K562 (cell line): ENCODE data around the gene LAGE3. TPM values are rescaled to one million over a fixed set of nuclear protein-coding genes. Genes with fewer than 3 reads are reported as not detected.

ENCODE experiments used
- ADNP ChIP-seq: fragments of 200-800 bp; sonication (Bioruptor generic); IDR thresholded peaks from 2 replicates; pipeline ENCODE4 v1.6.1; 2016; ENCODE audit warnings: missing genetic modification characterization, missing compliant biosample characterization
- ATF2 ChIP-seq: sonication (generic); formaldehyde crosslinking; IDR thresholded peaks from 2 replicates; pipeline ENCODE4 v1.8.1; 2022; ENCODE audit warnings: missing genetic modification reagents
- CLOCK ChIP-seq: fragments of 250-450 bp; sonication (Bioruptor Pico); IDR thresholded peaks from 2 replicates; pipeline ENCODE4 v1.4.0; 2020; ENCODE audit warnings: mild to moderate bottlenecking, moderate library complexity, borderline replicate concordance
- CXXC5 ChIP-seq: fragments of 250-450 bp; sonication (Bioruptor Pico); IDR thresholded peaks from 2 replicates; pipeline ENCODE4 v1.8.0; 2022; ENCODE audit warnings: inconsistent platforms, mild to moderate bottlenecking, moderate library complexity
- FOXK2 ChIP-seq, 2 experiments: fragments of 450-650 bp; IDR thresholded peaks in 1 of 2; conservative IDR thresholded peaks in 1 of 2; 2 replicates each; pipeline ENCODE4 v1.6.1; 2016; ENCODE audit warnings: low read depth in 2 of 2, mild to moderate bottlenecking in 1 of 2
- KHSRP ChIP-seq: fragments of 450-650 bp; IDR thresholded peaks from 2 replicates; pipeline ENCODE4 v1.6.1; 2017
- KLF13 ChIP-seq: fragments of 450-650 bp; IDR thresholded peaks from 2 replicates; pipeline ENCODE4 v1.6.1; 2016; ENCODE audit warnings: missing genetic modification characterization, low read depth, mild to moderate bottlenecking, missing compliant biosample characterization, moderate library complexity, borderline replicate concordance
- NCOA4 ChIP-seq: fragments of 450-650 bp; IDR thresholded peaks from 2 replicates; pipeline ENCODE4 v1.6.1; 2018; ENCODE audit warnings: mild to moderate bottlenecking; ENCODE audit not compliant: partially characterized antibody
- POU5F1 ChIP-seq: fragments of 150-350 bp; IDR thresholded peaks from 2 replicates; pipeline ENCODE4 v1.6.1; 2014; ENCODE audit warnings: borderline replicate concordance, low read length, low read depth, mild to moderate bottlenecking; ENCODE audit not compliant: partially characterized antibody
- SRSF7 ChIP-seq: fragments of 200-400 bp; formaldehyde crosslinking; optimal IDR thresholded peaks from 2 replicates; pipeline ENCODE3; 2017; ENCODE audit warnings: mild to moderate bottlenecking, low read depth, low read length
- TCF7L2 ChIP-seq: fragments of 150-350 bp; IDR thresholded peaks from 2 replicates; pipeline ENCODE4 v1.6.1; 2016; ENCODE audit warnings: low read depth, mild to moderate bottlenecking, low read length, moderate library complexity
- ZNF277 ChIP-seq: fragments of 250-450 bp; sonication (Bioruptor Pico); IDR thresholded peaks from 2 replicates; pipeline ENCODE4 v1.8.0; 2022; ENCODE audit warnings: inconsistent platforms, mild to moderate bottlenecking, moderate library complexity, borderline replicate concordance
- ZNF699 ChIP-seq: fragments of 250-450 bp; sonication (Bioruptor Pico); IDR thresholded peaks from 2 replicates; pipeline ENCODE4 v1.8.0; 2021; ENCODE audit warnings: mild to moderate bottlenecking, moderate library complexity; ENCODE audit not compliant: insufficient replicate concordance
- polyA plus RNA-seq, 8 experiments: library from polyadenylated mRNA; depleted of rRNA in 4 of 8; stranded (reverse) in 5 of 8; unstranded in 3 of 8; fragments of >200 nt; fragmentation: Nextera tagmentation in 2 of 8; fragmentation: Illumina TruSeq in 1 of 8; extraction: Ambion mirVana in 2 of 8; extraction: Trizol in 1 of 8; gene quantifications; 2 replicates each; pipeline versions ENCODE4 v1.2.1 to v1.2.3, GENCODE V29; 2011 to 2014; ENCODE audit warnings: inconsistent platforms in 1 of 8, missing spikeins in 1 of 8
- total RNA-seq, 7 experiments: library from RNA; depleted of rRNA in 6 of 7; stranded (reverse); fragments of >200 nt in 6 of 7; fragmentation: Illumina TruSeq in 2 of 7; extraction: Trizol in 2 of 7; gene quantifications; 2 replicates each; pipeline versions ENCODE4 v1.2.1 to v1.2.3, GENCODE V29; 2011 to 2021; ENCODE audit warnings: low replicate concordance in 1 of 7
- TF ChIP-seq, protein P1 (sequence below), 2 experiments: fragments of 250-450 bp in 1 of 2; fragments of 450-650 bp in 1 of 2; sonication (Bioruptor Pico) in 1 of 2; IDR thresholded peaks; 2 replicates each; pipeline versions ENCODE4 v1.6.1 to v1.8.0; 2016 to 2021; ENCODE audit warnings: mild to moderate bottlenecking in 2 of 2, moderate library complexity in 2 of 2, missing compliant biosample characterization in 1 of 2, missing genetic modification characterization in 1 of 2
- TF ChIP-seq, protein P2 (sequence below): fragments of 250-450 bp; sonication (Bioruptor Pico); IDR thresholded peaks from 2 replicates; pipeline ENCODE4 v1.4.0; 2020; ENCODE audit warnings: mild to moderate bottlenecking, moderate library complexity

LAGE3 gene
- total and polyA plus RNA-seq, 9 of the 15 experiments (the other 6 are each of a cell fraction or from before 2014, with no cell fraction given) = 28.2 to 125 (median 35.8) TPM

- TF ChIP-seq FOXK2 (conservative IDR thresholded peaks at IDR 0.05 in 1 of 2, IDR thresholded peaks at IDR 0.05 in 1 of 2; ENCODE audit: low read depth in 2 of 2) (0 out of 4 replicates have a peak, but pooled peaks of 1 of the 2 experiments have one; percentile 32), NCOA4 (no peak), SRSF7 (no peak), KHSRP (no peak), ADNP (no peak), TCF7L2 (no peak), CLOCK (no peak), ZNF277 (CRISPR knock-in tag) (no peak), ATF2 (no peak), POU5F1 (no peak), KLF13 (tag) (no peak), CXXC5 (peak; percentile 85), ZNF699 (CRISPR knock-in tag) (no peak)
- TF ChIP-seq, protein P1, sequence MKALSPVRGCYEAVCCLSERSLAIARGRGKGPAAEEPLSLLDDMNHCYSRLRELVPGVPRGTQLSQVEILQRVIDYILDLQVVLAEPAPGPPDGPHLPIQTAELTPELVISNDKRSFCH (CRISPR knock-in tag; IDR thresholded peaks at IDR 0.05) = no peak
- TF ChIP-seq, protein P1 (tag; IDR thresholded peaks at IDR 0.05) = peak; percentile 44; the same call in 1 of the 2 replicates
- TF ChIP-seq, protein P2, sequence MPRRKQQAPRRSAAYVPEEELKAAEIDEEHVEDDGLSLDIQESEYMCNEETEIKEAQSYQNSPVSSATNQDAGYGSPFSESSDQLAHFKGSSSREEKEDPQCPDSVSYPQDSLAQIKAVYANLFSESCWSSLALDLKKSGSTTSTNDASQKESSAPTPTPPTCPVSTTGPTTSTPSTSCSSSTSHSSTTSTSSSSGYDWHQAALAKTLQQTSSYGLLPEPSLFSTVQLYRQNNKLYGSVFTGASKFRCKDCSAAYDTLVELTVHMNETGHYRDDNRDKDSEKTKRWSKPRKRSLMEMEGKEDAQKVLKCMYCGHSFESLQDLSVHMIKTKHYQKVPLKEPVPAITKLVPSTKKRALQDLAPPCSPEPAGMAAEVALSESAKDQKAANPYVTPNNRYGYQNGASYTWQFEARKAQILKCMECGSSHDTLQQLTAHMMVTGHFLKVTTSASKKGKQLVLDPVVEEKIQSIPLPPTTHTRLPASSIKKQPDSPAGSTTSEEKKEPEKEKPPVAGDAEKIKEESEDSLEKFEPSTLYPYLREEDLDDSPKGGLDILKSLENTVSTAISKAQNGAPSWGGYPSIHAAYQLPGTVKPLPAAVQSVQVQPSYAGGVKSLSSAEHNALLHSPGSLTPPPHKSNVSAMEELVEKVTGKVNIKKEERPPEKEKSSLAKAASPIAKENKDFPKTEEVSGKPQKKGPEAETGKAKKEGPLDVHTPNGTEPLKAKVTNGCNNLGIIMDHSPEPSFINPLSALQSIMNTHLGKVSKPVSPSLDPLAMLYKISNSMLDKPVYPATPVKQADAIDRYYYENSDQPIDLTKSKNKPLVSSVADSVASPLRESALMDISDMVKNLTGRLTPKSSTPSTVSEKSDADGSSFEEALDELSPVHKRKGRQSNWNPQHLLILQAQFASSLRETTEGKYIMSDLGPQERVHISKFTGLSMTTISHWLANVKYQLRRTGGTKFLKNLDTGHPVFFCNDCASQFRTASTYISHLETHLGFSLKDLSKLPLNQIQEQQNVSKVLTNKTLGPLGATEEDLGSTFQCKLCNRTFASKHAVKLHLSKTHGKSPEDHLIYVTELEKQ (CRISPR knock-in tag) = no peak
These were observed 50.6 kb downstream of the LAGE3 start, which contains the start of gene ATP6AP1 (continued) for GRCh38 chrX:154428176-154429171.
